Measurements from ENCODE around the gene TTN. TPM values are rescaled to one million over a fixed set of nuclear protein-coding genes. Genes with fewer than 3 reads are reported as not detected.

TTN gene
- total RNA-seq, 1 experiment from 2014 or later = 1.1 TPM

DNA sequence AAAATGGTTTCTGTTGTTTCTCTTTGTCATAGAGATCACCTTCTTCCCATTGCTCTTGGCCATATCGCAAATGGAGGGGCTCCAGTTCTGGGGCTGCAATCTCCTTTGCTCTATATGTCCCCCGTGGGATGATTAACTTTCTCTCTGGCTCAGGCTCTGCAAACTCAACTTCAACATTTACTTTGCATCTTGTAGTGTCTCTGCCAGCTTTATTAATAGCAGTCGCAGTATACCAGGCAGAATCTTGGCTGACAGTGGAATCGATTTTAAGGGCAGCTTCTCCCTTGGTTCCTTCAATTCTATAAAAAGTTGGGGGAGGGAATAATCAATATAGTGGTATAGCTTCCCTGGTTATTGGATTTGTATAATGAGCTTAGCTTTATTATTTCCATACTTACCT, 30.5 kb downstream of the TTN start:
- CTCF ChIA-PET = no interaction called here
- Histone ChIP-seq H3K9ac (ENCODE audit: low read length) (no peak overlapping the region), H3K4me1 (ENCODE audit: insufficient read depth, low read length) (peaks cover 15% of the 10 kb centered on the region), H3K36me3 (ENCODE audit: low read depth, low read length) (no peaks in the 10 kb centered on the region), H3K27me3 (ENCODE audit: low read length) (no peaks in the 10 kb centered on the region), H3K27ac (ENCODE audit: low read length) (no peak overlapping the region), H3K4me3 (ENCODE audit: low read length) (no peak overlapping the region), H2AFZ (ENCODE audit: low read length) (no peak overlapping the region), H3K79me2 (ENCODE audit: low read length) (no peaks in the 10 kb centered on the region), H3F3A (ENCODE audit: low read length, unreplicated experiment) (no peaks in the 10 kb centered on the region), H3K4me2 (ENCODE audit: low read length) (0 out of 2 replicates have a peak overlapping the region, but pooled peaks have one; percentile 31), H3K9me3 (ENCODE audit: low read length) (no peaks in the 10 kb centered on the region), H4K20me1 (ENCODE audit: low read length) (no peaks in the 10 kb centered on the region), H3K9me2 (replicated peaks; ENCODE audit: low read length) (0 out of 2 replicates have a peak, but pooled peaks cover 3% of the 10 kb centered on the region)
- intact Hi-C loops (cut with micrococcal nuclease) = no loop called here
- TF ChIP-seq, protein P1, sequence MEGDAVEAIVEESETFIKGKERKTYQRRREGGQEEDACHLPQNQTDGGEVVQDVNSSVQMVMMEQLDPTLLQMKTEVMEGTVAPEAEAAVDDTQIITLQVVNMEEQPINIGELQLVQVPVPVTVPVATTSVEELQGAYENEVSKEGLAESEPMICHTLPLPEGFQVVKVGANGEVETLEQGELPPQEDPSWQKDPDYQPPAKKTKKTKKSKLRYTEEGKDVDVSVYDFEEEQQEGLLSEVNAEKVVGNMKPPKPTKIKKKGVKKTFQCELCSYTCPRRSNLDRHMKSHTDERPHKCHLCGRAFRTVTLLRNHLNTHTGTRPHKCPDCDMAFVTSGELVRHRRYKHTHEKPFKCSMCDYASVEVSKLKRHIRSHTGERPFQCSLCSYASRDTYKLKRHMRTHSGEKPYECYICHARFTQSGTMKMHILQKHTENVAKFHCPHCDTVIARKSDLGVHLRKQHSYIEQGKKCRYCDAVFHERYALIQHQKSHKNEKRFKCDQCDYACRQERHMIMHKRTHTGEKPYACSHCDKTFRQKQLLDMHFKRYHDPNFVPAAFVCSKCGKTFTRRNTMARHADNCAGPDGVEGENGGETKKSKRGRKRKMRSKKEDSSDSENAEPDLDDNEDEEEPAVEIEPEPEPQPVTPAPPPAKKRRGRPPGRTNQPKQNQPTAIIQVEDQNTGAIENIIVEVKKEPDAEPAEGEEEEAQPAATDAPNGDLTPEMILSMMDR (conservative IDR thresholded peaks at IDR 0.05; ENCODE audit: low read depth, low read length) = no peak
- TF ChIP-seq EZH2 (IDR thresholded peaks at IDR 0.05; ENCODE audit: low read length, unreplicated experiment) = no peak
- no peak for TF ChIP-seq EZH2phosphoT487 (IDR thresholded peaks at IDR 0.05; ENCODE audit: borderline replicate concordance, low read length)
- no peak for ATAC-seq
- DNase-seq = no peak
- POLR2A ChIA-PET (ENCODE audit: unreplicated experiment) = no interaction called here
- no TSS peak for BruUV-seq (replicated peaks)

DNA sequence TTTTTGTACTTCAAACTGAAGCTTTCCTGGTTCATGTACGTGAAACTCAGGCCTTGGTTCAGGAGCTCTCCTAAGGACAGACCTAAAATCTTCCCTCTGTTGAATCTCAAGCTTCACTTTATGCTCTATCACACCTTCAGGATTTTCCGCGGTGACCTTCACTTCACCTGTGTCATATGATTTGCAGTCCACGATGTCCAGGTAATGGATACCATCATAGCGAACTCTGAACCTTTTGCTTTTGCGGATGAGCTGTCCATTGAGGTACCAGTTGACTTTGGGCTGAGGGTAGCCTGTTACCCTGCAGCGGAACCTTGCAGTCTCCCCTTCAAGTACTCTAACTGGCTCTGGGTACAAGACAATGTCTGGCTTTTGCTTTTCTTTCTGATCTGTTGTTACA, 31.2 kb downstream of the TTN start:
- 0 out of 2 replicates have a peak, but pooled peaks cover 3% of the 10 kb centered on the region for H3K9me2 ChIP-seq (replicated peaks; ENCODE audit: low read length)
- no peak overlapping the region for H3K27ac ChIP-seq (ENCODE audit: low read length)
- H3K4me3 ChIP-seq (ENCODE audit: low read length) = no peak overlapping the region
- ChIA-PET POLR2A (ENCODE audit: unreplicated experiment) (no interaction called here), CTCF (no interaction called here)
- DNase-seq (no peak), ATAC-seq (no peak)
- H4K20me1 ChIP-seq (ENCODE audit: low read length) = no peaks in the 10 kb centered on the region
- peaks cover 13% of the 10 kb centered on the region for H3K4me1 ChIP-seq (ENCODE audit: insufficient read depth, low read length)
- no peaks in the 10 kb centered on the region for H3K36me3 ChIP-seq (ENCODE audit: low read depth, low read length)
- no peaks in the 10 kb centered on the region for H3F3A ChIP-seq (ENCODE audit: low read length, unreplicated experiment)
- no peak overlapping the region for H2AFZ ChIP-seq (ENCODE audit: low read length)
- intact Hi-C loops (cut with micrococcal nuclease) = no loop called here
- BruUV-seq (replicated peaks) = no TSS peak
- H3K27me3 ChIP-seq (ENCODE audit: low read length) = no peaks in the 10 kb centered on the region
- TF ChIP-seq EZH2 (IDR thresholded peaks at IDR 0.05; ENCODE audit: low read length, unreplicated experiment) (no peak), EZH2phosphoT487 (IDR thresholded peaks at IDR 0.05; ENCODE audit: borderline replicate concordance, low read length) (no peak)
- TF ChIP-seq, protein P1 (conservative IDR thresholded peaks at IDR 0.05; ENCODE audit: low read depth, low read length) = no peak
- H3K79me2 ChIP-seq (ENCODE audit: low read length) = no peaks in the 10 kb centered on the region
- no peak overlapping the region for H3K4me2 ChIP-seq (ENCODE audit: low read length)
- no peaks in the 10 kb centered on the region for H3K9me3 ChIP-seq (ENCODE audit: low read length)
- no peak overlapping the region for H3K9ac ChIP-seq (ENCODE audit: low read length)

DNA sequence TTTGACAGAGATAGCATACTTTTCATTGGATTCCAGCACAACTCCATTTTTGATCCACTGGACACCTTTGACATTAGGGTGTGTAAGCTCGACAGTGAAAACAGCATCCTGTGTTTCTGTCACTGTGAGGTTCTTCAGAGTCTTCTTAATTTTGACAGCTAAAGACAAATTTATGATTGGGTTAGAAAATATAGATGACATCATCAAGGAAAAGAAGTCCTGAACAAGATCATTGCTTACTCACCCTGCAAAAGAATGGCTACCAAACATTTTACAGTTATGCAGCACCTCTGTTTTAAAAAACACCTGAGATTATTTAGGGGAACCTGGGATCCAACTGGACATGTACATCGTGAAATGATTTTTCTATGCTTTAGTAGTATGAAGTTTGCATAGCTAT, 36.7 kb downstream of the TTN start:
- no peaks in the 10 kb centered on the region for H4K20me1 ChIP-seq (ENCODE audit: low read length)
- BruUV-seq (replicated peaks) = no TSS peak
- ATAC-seq (no peak), DNase-seq (no peak)
- no peaks in the 10 kb centered on the region for H3F3A ChIP-seq (ENCODE audit: low read length, unreplicated experiment)
- H2AFZ ChIP-seq (ENCODE audit: low read length) = no peak overlapping the region
- TF ChIP-seq, protein P1 (conservative IDR thresholded peaks at IDR 0.05; ENCODE audit: low read depth, low read length) = no peak
- TF ChIP-seq EZH2 (IDR thresholded peaks at IDR 0.05; ENCODE audit: low read length, unreplicated experiment) = no peak
- TF ChIP-seq EZH2phosphoT487 (IDR thresholded peaks at IDR 0.05; ENCODE audit: borderline replicate concordance, low read length) = no peak
- no peaks in the 10 kb centered on the region for H3K4me1 ChIP-seq (ENCODE audit: insufficient read depth, low read length)
- intact Hi-C loops (cut with micrococcal nuclease) = no loop called here
- H3K36me3 ChIP-seq (ENCODE audit: low read depth, low read length) = no peaks in the 10 kb centered on the region
- ChIA-PET POLR2A (ENCODE audit: unreplicated experiment) (no interaction called here), CTCF (interaction anchor here (0.7 kb wide), 1 partner anchor 9 kb away, joined by 4 read pairs; no protein-coding TSS in a partner anchor)
- no peak overlapping the region for H3K27ac ChIP-seq (ENCODE audit: low read length)
- H3K79me2 ChIP-seq (ENCODE audit: low read length) = no peaks in the 10 kb centered on the region
- no peaks in the 10 kb centered on the region for H3K9me3 ChIP-seq (ENCODE audit: low read length)
- H3K27me3 ChIP-seq (ENCODE audit: low read length) = no peaks in the 10 kb centered on the region
- no peaks in the 10 kb centered on the region for H3K9me2 ChIP-seq (replicated peaks; ENCODE audit: low read length)
- no peak overlapping the region for H3K4me3 ChIP-seq (ENCODE audit: low read length)
- H3K4me2 ChIP-seq (ENCODE audit: low read length) = no peak overlapping the region
- H3K9ac ChIP-seq (ENCODE audit: low read length) = no peak overlapping the region

All from PC-3 (cell line).